GM23338 (cell line): ENCODE results near the gene ATG4B. TPM values are rescaled to one million over a fixed set of nuclear protein-coding genes. Genes with fewer than 3 reads are reported as not detected.

ENCODE experiments used
- ATAC-seq: fragments of 200-7000 bp; cut with Tn5 transposase; 3 replicates; pipeline ENCODE4 v1.9.1; 2020
- DNase-seq: peaks from one replicate; pipeline ENCODE4 v3.0.0-alpha.2; 2015; ENCODE audit warnings: low spot score
- H2AFZ ChIP-seq: fragments of 200-600 bp; sonication (generic); 2 replicates; pipeline ENCODE4 v1.8.0; 2016; ENCODE audit warnings: antibody characterized with exemption, mild to moderate bottlenecking, moderate library complexity
- H3F3A ChIP-seq: fragments of 200-600 bp; sonication (generic); replicated peaks from 2 replicates; pipeline ENCODE4 v1.8.0; 2017; ENCODE audit warnings: antibody characterized with exemption, mixed run types, low read depth
- H3K27ac ChIP-seq: fragments of 200-600 bp; sonication (generic); 2 replicates; pipeline ENCODE4 v1.6.1; 2016; ENCODE audit warnings: low read depth
- H3K27me3 ChIP-seq: fragments of 200-600 bp; sonication (generic); 2 replicates; pipeline ENCODE4 v1.8.0; 2016; ENCODE audit warnings: mild to moderate bottlenecking, mixed run types, moderate library complexity; ENCODE audit not compliant: insufficient read depth
- H3K36me3 ChIP-seq: fragments of 200-600 bp; sonication (generic); 2 replicates; pipeline ENCODE4 v1.8.0; 2016; ENCODE audit warnings: mild to moderate bottlenecking; ENCODE audit not compliant: insufficient read depth
- H3K4me1 ChIP-seq: fragments of 200-600 bp; sonication (generic); 2 replicates; pipeline ENCODE4 v1.8.0; 2016; ENCODE audit warnings: mild to moderate bottlenecking, moderate library complexity; ENCODE audit not compliant: insufficient read depth
- H3K4me2 ChIP-seq: fragments of 200-600 bp; sonication (generic); 2 replicates; pipeline ENCODE4 v1.7.1; 2017; ENCODE audit warnings: mixed run types
- H3K4me3 ChIP-seq: fragments of 200-600 bp; sonication (generic); 2 replicates; pipeline ENCODE4 v1.6.1; 2016; ENCODE audit warnings: mixed run types
- H3K79me2 ChIP-seq: fragments of 200-600 bp; sonication (generic); replicated peaks from 2 replicates; pipeline ENCODE4 v1.8.0; 2017; ENCODE audit warnings: mild to moderate bottlenecking; ENCODE audit not compliant: insufficient read depth
- H3K9me2 ChIP-seq: fragments of 200-600 bp; sonication (generic); 2 replicates; pipeline ENCODE4 v1.8.0; 2017; ENCODE audit not compliant: insufficient read depth
- H4K20me1 ChIP-seq: fragments of 200-600 bp; sonication (generic); replicated peaks from 2 replicates; pipeline ENCODE4 v1.8.0; 2017; ENCODE audit warnings: mild to moderate bottlenecking; ENCODE audit not compliant: insufficient read depth
- H3K27ac Mint-ChIP-seq: 2 replicates; pipeline ENCODE4 v1.8.0; 2020; ENCODE audit warnings: inconsistent platforms, mild to moderate bottlenecking, moderate library complexity, mixed read lengths
- H3K27me3 Mint-ChIP-seq: 3 replicates; pipeline ENCODE4 v1.8.0; 2022; ENCODE audit warnings: low read depth, mild to moderate bottlenecking, moderate library complexity, mixed read lengths, inconsistent platforms; ENCODE audit not compliant: insufficient read depth, poor library complexity
- H3K36me3 Mint-ChIP-seq: 3 replicates; pipeline ENCODE4 v1.8.0; 2021; ENCODE audit warnings: low read depth, mild to moderate bottlenecking, inconsistent platforms, moderate library complexity, mixed read lengths
- H3K4me1 Mint-ChIP-seq: 3 replicates; pipeline ENCODE4 v1.8.0; 2020; ENCODE audit warnings: mild to moderate bottlenecking, inconsistent platforms, mixed read lengths
- H3K4me3 Mint-ChIP-seq: 3 replicates; pipeline ENCODE4 v1.8.0; 2021; ENCODE audit warnings: moderate library complexity, mild to moderate bottlenecking, inconsistent platforms, mixed read lengths
- H3K9me3 Mint-ChIP-seq: 3 replicates; pipeline ENCODE4 v1.8.0; 2020; ENCODE audit warnings: moderate library complexity, mild to moderate bottlenecking, inconsistent platforms, mixed read lengths
- CTCF ChIP-seq, 2 experiments: fragments of 200-600 bp in 1 of 2; sonication (generic) in 1 of 2; conservative IDR thresholded peaks; 2 replicates each; pipeline versions ENCODE4 v1.5.1 to v1.6.1; 2016 to 2017; ENCODE audit warnings: antibody characterized with exemption in 2 of 2, low read depth in 2 of 2, mild to moderate bottlenecking in 2 of 2, moderate library complexity in 1 of 2
- EZH2 ChIP-seq: fragments of 200-600 bp; sonication (generic); IDR thresholded peaks from one replicate; pipeline ENCODE4 v1.8.0; 2017; ENCODE audit warnings: antibody characterized with exemption, mild to moderate bottlenecking, low read depth; ENCODE audit not compliant: unreplicated experiment
- EZH2phosphoT487 ChIP-seq: fragments of 200-600 bp; sonication (generic); IDR thresholded peaks from one replicate; pipeline ENCODE4 v1.8.1; 2018; ENCODE audit warnings: antibody characterized with exemption; ENCODE audit not compliant: unreplicated experiment
- JUNB ChIP-seq: IDR thresholded peaks from one replicate; pipeline ENCODE4 v1.6.1; 2016; ENCODE audit warnings: antibody characterized with exemption; ENCODE audit not compliant: unreplicated experiment
- POLR2AphosphoS5 ChIP-seq: IDR thresholded peaks from 2 replicates; pipeline ENCODE4 v1.6.1; 2016; ENCODE audit warnings: antibody characterized with exemption, low read depth
- STAT1 ChIP-seq: IDR thresholded peaks from one replicate; pipeline ENCODE4 v1.6.1; 2016; ENCODE audit warnings: antibody characterized with exemption; ENCODE audit not compliant: unreplicated experiment
- ZNF114 ChIP-seq: fragments of 250-450 bp; sonication (Bioruptor Pico); IDR thresholded peaks from 2 replicates; pipeline ENCODE4 v1.5.0; 2020; ENCODE audit warnings: mild to moderate bottlenecking, moderate library complexity
- polyA plus RNA-seq: library from polyadenylated mRNA; unstranded; fragments of >200 nt; fragmentation: Nextera tagmentation; extraction: Ambion mirVana; gene quantifications from 2 replicates; pipeline ENCODE4 v1.2.1, GENCODE V29; 2016
- total RNA-seq: library from RNA; depleted of rRNA; stranded (reverse); fragments of >200 nt; shearing (Covaris generic); gene quantifications from 2 replicates; pipeline ENCODE4 v1.2.3, GENCODE V29; 2014
- TF ChIP-seq, protein P1 (sequence below): fragments of 250-450 bp; sonication (Bioruptor Pico); IDR thresholded peaks from 2 replicates; pipeline ENCODE4 v1.5.0; 2020; ENCODE audit warnings: mild to moderate bottlenecking, moderate library complexity

The ATG4B gene
- total and polyA plus RNA-seq, 2 experiments from 2014 or later: 102 to 104 TPM

- H3K9me3 Mint-ChIP-seq: peaks cover 22% of the 10 kb centered on the region
- TF ChIP-seq ZNF114 (no peak), STAT1 (no peak), EZH2phosphoT487 (no peak), JUNB (no peak)
- TF ChIP-seq, protein P1, sequence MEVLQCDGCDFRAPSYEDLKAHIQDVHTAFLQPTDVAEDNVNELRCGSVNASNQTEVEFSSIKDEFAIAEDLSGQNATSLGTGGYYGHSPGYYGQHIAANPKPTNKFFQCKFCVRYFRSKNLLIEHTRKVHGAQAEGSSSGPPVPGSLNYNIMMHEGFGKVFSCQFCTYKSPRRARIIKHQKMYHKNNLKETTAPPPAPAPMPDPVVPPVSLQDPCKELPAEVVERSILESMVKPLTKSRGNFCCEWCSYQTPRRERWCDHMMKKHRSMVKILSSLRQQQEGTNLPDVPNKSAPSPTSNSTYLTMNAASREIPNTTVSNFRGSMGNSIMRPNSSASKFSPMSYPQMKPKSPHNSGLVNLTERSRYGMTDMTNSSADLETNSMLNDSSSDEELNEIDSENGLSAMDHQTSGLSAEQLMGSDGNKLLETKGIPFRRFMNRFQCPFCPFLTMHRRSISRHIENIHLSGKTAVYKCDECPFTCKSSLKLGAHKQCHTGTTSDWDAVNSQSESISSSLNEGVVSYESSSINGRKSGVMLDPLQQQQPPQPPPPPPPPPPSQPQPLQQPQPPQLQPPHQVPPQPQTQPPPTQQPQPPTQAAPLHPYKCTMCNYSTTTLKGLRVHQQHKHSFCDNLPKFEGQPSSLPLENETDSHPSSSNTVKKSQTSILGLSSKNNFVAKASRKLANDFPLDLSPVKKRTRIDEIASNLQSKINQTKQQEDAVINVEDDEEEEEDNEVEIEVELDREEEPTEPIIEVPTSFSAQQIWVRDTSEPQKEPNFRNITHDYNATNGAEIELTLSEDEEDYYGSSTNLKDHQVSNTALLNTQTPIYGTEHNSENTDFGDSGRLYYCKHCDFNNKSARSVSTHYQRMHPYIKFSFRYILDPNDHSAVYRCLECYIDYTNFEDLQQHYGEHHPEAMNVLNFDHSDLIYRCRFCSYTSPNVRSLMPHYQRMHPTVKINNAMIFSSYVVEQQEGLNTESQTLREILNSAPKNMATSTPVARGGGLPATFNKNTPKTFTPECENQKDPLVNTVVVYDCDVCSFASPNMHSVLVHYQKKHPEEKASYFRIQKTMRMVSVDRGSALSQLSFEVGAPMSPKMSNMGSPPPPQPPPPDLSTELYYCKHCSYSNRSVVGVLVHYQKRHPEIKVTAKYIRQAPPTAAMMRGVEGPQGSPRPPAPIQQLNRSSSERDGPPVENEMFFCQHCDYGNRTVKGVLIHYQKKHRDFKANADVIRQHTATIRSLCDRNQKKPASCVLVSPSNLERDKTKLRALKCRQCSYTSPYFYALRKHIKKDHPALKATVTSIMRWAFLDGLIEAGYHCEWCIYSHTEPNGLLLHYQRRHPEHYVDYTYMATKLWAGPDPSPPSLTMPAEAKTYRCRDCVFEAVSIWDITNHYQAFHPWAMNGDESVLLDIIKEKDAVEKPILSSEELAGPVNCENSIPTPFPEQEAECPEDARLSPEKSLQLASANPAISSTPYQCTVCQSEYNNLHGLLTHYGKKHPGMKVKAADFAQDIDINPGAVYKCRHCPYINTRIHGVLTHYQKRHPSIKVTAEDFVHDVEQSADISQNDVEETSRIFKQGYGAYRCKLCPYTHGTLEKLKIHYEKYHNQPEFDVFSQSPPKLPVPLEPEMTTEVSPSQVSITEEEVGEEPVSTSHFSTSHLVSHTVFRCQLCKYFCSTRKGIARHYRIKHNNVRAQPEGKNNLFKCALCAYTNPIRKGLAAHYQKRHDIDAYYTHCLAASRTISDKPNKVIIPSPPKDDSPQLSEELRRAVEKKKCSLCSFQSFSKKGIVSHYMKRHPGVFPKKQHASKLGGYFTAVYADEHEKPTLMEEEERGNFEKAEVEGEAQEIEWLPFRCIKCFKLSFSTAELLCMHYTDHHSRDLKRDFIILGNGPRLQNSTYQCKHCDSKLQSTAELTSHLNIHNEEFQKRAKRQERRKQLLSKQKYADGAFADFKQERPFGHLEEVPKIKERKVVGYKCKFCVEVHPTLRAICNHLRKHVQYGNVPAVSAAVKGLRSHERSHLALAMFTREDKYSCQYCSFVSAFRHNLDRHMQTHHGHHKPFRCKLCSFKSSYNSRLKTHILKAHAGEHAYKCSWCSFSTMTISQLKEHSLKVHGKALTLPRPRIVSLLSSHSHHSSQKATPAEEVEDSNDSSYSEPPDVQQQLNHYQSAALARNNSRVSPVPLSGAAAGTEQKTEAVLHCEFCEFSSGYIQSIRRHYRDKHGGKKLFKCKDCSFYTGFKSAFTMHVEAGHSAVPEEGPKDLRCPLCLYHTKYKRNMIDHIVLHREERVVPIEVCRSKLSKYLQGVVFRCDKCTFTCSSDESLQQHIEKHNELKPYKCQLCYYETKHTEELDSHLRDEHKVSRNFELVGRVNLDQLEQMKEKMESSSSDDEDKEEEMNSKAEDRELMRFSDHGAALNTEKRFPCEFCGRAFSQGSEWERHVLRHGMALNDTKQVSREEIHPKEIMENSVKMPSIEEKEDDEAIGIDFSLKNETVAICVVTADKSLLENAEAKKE: no peak
- Histone ChIP-seq H3K79me2 (peaks cover 86% of the 10 kb centered on the region), H3K9me2 (no peaks in the 10 kb centered on the region), H2AFZ (no peak overlapping the region), H3K4me3 (peak overlapping the region; percentile 98), H3K27me3 (no peaks in the 10 kb centered on the region), H3K4me2 (peak overlapping the region; percentile 97), H3K4me1 (peaks cover 25% of the 10 kb centered on the region), H3K36me3 (peaks cover 14% of the 10 kb centered on the region), H3K27ac (no peak overlapping the region), H3F3A (peaks cover 21% of the 10 kb centered on the region), H4K20me1 (peaks cover 49% of the 10 kb centered on the region)
- H3K4me1 Mint-ChIP-seq: peaks cover 36% of the 10 kb centered on the region
- H3K27ac Mint-ChIP-seq: no peak overlapping the region
- H3K27me3 Mint-ChIP-seq: peaks cover 16% of the 10 kb centered on the region
- ATAC-seq: no peak
- no peak for DNase-seq
- peaks cover 42% of the 10 kb centered on the region for H3K36me3 Mint-ChIP-seq
- peak overlapping the region; percentile 97 for H3K4me3 Mint-ChIP-seq
Measured at GRCh38 chr2:241638940-241639339, 1.4 kb downstream of the ATG4B start.

DNA sequence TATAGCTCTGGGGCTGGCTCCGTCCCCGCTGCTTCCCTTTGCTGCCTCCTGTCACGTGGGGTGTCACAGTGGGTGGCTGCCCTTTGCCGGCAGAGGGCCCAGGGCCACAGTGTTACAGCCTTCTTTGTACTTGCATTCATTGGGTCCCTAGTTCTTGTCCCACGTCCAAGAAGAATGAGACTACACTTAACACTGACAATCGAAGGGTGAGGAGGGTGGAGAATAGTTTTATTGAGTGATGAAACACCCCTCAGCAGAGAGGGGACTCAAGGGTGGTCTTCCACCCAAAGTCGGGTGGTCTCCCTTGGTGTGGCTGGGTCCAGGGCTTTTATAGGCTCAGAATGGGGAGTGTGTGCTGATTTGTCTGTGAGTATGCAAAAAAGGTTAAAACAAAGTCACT, 1.9 kb downstream of the ATG4B start:
- no peaks in the 10 kb centered on the region for H3K27me3 ChIP-seq
- peaks cover 14% of the 10 kb centered on the region for H3K36me3 ChIP-seq
- peaks cover 25% of the 10 kb centered on the region for H3K4me1 ChIP-seq
- H3K79me2 ChIP-seq: peaks cover 86% of the 10 kb centered on the region
- H3K4me1 Mint-ChIP-seq: peaks cover 36% of the 10 kb centered on the region
- peaks cover 45% of the 10 kb centered on the region for H3K36me3 Mint-ChIP-seq
- peaks cover 22% of the 10 kb centered on the region for H3K9me3 Mint-ChIP-seq
- H2AFZ ChIP-seq: no peak overlapping the region
- no peak overlapping the region for H3K4me2 ChIP-seq
- peak; percentile 30 for DNase-seq
- no peak overlapping the region for H3K27ac ChIP-seq
- peaks cover 19% of the 10 kb centered on the region for H3K27me3 Mint-ChIP-seq
- peaks cover 21% of the 10 kb centered on the region for H3F3A ChIP-seq
- no peak for ATAC-seq
- peak overlapping the region; percentile 98; the same call in 1 of the 2 replicates for H3K4me3 ChIP-seq
- H4K20me1 ChIP-seq: peaks cover 47% of the 10 kb centered on the region
- H3K9me2 ChIP-seq: no peaks in the 10 kb centered on the region
- no peak overlapping the region for H3K27ac Mint-ChIP-seq
- H3K4me3 Mint-ChIP-seq: peak overlapping the region; percentile 24; the same call in 2 of the 3 replicates
- TF ChIP-seq EZH2 (no peak), JUNB (no peak), CTCF (conservative IDR thresholded peaks at IDR 0.05; ENCODE audit: low read depth in 2 of 2) (no peak), POLR2AphosphoS5 (no peak)
